ENCODE measurements around the gene ADGB. TPM values are rescaled to one million over a fixed set of nuclear protein-coding genes. Genes with fewer than 3 reads are reported as not detected.
A peak's percentile ranks its signal among the peaks of the same experiment; 100 is the strongest.

The ADGB gene
- total RNA-seq, 1 donor = not detected

- TF ChIP-seq CTCF (IDR thresholded peaks at IDR 0.05; ENCODE audit: insufficient read depth, low read length) = no peak
- DNase-seq (ENCODE audit: low read depth) = no peak
- H3K4me3 ChIP-seq (ENCODE audit: low read depth, low read length) = no peak overlapping the region
These were observed 29.6 kb downstream of the ADGB start for GRCh38 chr6:146628350-146628749.

GRCh38 chr6:146634022-146634421 is 35.2 kb downstream of the ADGB start:
- TF ChIP-seq CTCF (IDR thresholded peaks at IDR 0.05; ENCODE audit: insufficient read depth, low read length) = no peak
- H3K4me3 ChIP-seq (ENCODE audit: low read depth, low read length) = no peak overlapping the region
- no peak for DNase-seq (ENCODE audit: low read depth)

- no peak overlapping the region for H3K4me3 ChIP-seq (ENCODE audit: low read depth, low read length)
- no peak for DNase-seq (ENCODE audit: low read depth)
- no peak for TF ChIP-seq CTCF (IDR thresholded peaks at IDR 0.05; ENCODE audit: insufficient read depth, low read length)
These were observed 36.4 kb downstream of the ADGB start for GRCh38 chr6:146635165-146635564.

GRCh38 chr6:146636481-146636880 is 37.7 kb downstream of the ADGB start:
- DNase-seq (ENCODE audit: low read depth) = no peak
- no peak for TF ChIP-seq CTCF (IDR thresholded peaks at IDR 0.05; ENCODE audit: insufficient read depth, low read length)
- no peak overlapping the region for H3K4me3 ChIP-seq (ENCODE audit: low read depth, low read length)

GRCh38 chr6:146642921-146643320 is 44.1 kb downstream of the ADGB start:
- TF ChIP-seq CTCF (IDR thresholded peaks at IDR 0.05; ENCODE audit: insufficient read depth, low read length) = no peak
- no peak overlapping the region for H3K4me3 ChIP-seq (ENCODE audit: low read depth, low read length)
- DNase-seq (ENCODE audit: low read depth) = no peak

- TF ChIP-seq CTCF (IDR thresholded peaks at IDR 0.05; ENCODE audit: insufficient read depth, low read length) = no peak
- peak; percentile 23 for DNase-seq (ENCODE audit: low read depth)
These were observed 52.2 kb downstream of the ADGB start for GRCh38 chr6:146650799-146651481.

GRCh38 chr6:146651482-146651863 is 52.7 kb downstream of the ADGB start:
- H3K4me3 ChIP-seq (ENCODE audit: low read depth, low read length) = no peak overlapping the region
- no peak for DNase-seq (ENCODE audit: low read depth)
- TF ChIP-seq CTCF (IDR thresholded peaks at IDR 0.05; ENCODE audit: insufficient read depth, low read length) = no peak

More at GRCh38 chr6:146650799-146651481, 52.2 kb downstream of the ADGB start:
- no peak overlapping the region for H3K4me3 ChIP-seq (ENCODE audit: low read depth, low read length)
